Glutamatergic neuron (in vitro differentiated cells): ENCODE measurements around the gene ALX4. TPM values are rescaled to one million over a fixed set of nuclear protein-coding genes. Genes with fewer than 3 reads are reported as not detected.

Source experiments
- DNase-seq: peaks from one replicate; pipeline ENCODE4 v3.0.0; 2022
- H3K27ac Mint-ChIP-seq: one replicate; pipeline ENCODE4 v1.8.0; 2020; ENCODE audit warnings: mild to moderate bottlenecking, mixed read lengths, inconsistent platforms; ENCODE audit not compliant: unreplicated experiment
- H3K27me3 Mint-ChIP-seq: one replicate; pipeline ENCODE4 v1.8.0; 2020; ENCODE audit warnings: mild to moderate bottlenecking, moderate library complexity, mixed read lengths, inconsistent platforms; ENCODE audit not compliant: unreplicated experiment
- H3K36me3 Mint-ChIP-seq: one replicate; pipeline ENCODE4 v1.8.0; 2020; ENCODE audit warnings: mild to moderate bottlenecking, mixed read lengths, inconsistent platforms; ENCODE audit not compliant: unreplicated experiment
- H3K4me1 Mint-ChIP-seq: one replicate; pipeline ENCODE4 v1.8.0; 2020; ENCODE audit warnings: mild to moderate bottlenecking, low read depth, mixed read lengths, inconsistent platforms; ENCODE audit not compliant: unreplicated experiment
- H3K4me3 Mint-ChIP-seq: one replicate; pipeline ENCODE4 v1.8.0; 2020; ENCODE audit warnings: mild to moderate bottlenecking, mixed read lengths, inconsistent platforms; ENCODE audit not compliant: unreplicated experiment
- H3K9me3 Mint-ChIP-seq: one replicate; pipeline ENCODE4 v1.8.0; 2020; ENCODE audit warnings: mild to moderate bottlenecking, moderate library complexity, mixed read lengths, inconsistent platforms; ENCODE audit not compliant: unreplicated experiment
- CTCF ChIP-seq: fragments of 200-600 bp; sonication (generic); IDR thresholded peaks from one replicate; pipeline ENCODE4 v1.5.0; 2021; ENCODE audit not compliant: partially characterized antibody, unreplicated experiment
- total RNA-seq: library from RNA; stranded (reverse); fragmentation: NEBNext Ultra II Directional; extraction: Animal tissue kit (Norgen Biotek cat#: 25700); gene quantifications from one replicate; pipeline ENCODE4 v1.2.1, GENCODE V29; 2021; ENCODE audit not compliant: unreplicated experiment

The ALX4 gene
- total RNA-seq, 1 donor from 2014 or later, result not detected

GRCh38 chr11:44246726-44247125 is 63.2 kb downstream of the ALX4 start:
- DNase-seq, result no peak
- Mint-ChIP-seq H3K9me3 (no peaks in the 10 kb centered on the region), H3K4me1 (peaks cover 2% of the 10 kb centered on the region), H3K36me3 (peaks cover 9% of the 10 kb centered on the region), H3K27ac (no peak overlapping the region), H3K4me3 (no peak overlapping the region), H3K27me3 (peaks cover 2% of the 10 kb centered on the region)
- TF ChIP-seq CTCF, result no peak

GRCh38 chr11:44244639-44245310 is 65.2 kb downstream of the ALX4 start:
- no peak overlapping the region for H3K4me3 Mint-ChIP-seq
- DNase-seq, result no peak
- H3K9me3 Mint-ChIP-seq, result no peaks in the 10 kb centered on the region
- no peaks in the 10 kb centered on the region for H3K36me3 Mint-ChIP-seq
- H3K27ac Mint-ChIP-seq, result no peak overlapping the region
- H3K27me3 Mint-ChIP-seq, result peaks cover 2% of the 10 kb centered on the region
- TF ChIP-seq CTCF, result no peak
- peaks cover 2% of the 10 kb centered on the region for H3K4me1 Mint-ChIP-seq

GRCh38 chr11:44243595-44244343 is 66.2 kb downstream of the ALX4 start:
- Mint-ChIP-seq H3K4me3 (no peak overlapping the region), H3K27me3 (peaks cover 2% of the 10 kb centered on the region), H3K9me3 (no peaks in the 10 kb centered on the region), H3K4me1 (peaks cover 2% of the 10 kb centered on the region), H3K27ac (no peak overlapping the region), H3K36me3 (no peaks in the 10 kb centered on the region)
- no peak for TF ChIP-seq CTCF
- no peak for DNase-seq

GRCh38 chr11:44243086-44243485 is 66.9 kb downstream of the ALX4 start:
- Mint-ChIP-seq H3K36me3 (no peaks in the 10 kb centered on the region), H3K27me3 (peaks cover 2% of the 10 kb centered on the region), H3K4me1 (peaks cover 2% of the 10 kb centered on the region), H3K9me3 (no peaks in the 10 kb centered on the region), H3K27ac (no peak overlapping the region), H3K4me3 (no peak overlapping the region)
- TF ChIP-seq CTCF, result no peak
- no peak for DNase-seq

- Mint-ChIP-seq H3K4me1 (peaks cover 2% of the 10 kb centered on the region), H3K9me3 (no peaks in the 10 kb centered on the region), H3K36me3 (no peaks in the 10 kb centered on the region), H3K27ac (no peak overlapping the region), H3K4me3 (no peak overlapping the region), H3K27me3 (peaks cover 2% of the 10 kb centered on the region)
- no peak for TF ChIP-seq CTCF
- DNase-seq, result no peak
Observed at GRCh38 chr11:44241851-44242250, 68.1 kb downstream of the ALX4 start.
